Epithelial cell of esophagus (primary cell): ENCODE data around the gene FOXP4.

ENCODE experiments used
- DNase-seq: peaks from one replicate; pipeline ENCODE4 v3.0.0; 2010; ENCODE audit warnings: low read depth
- H3K4me3 ChIP-seq: 2 replicates; pipeline ENCODE4 v1.5.1; 2011; ENCODE audit warnings: mild to moderate bottlenecking, low read length, control low read depth
- CTCF ChIP-seq: IDR thresholded peaks from 2 replicates; pipeline ENCODE4 v1.5.1; 2011; ENCODE audit warnings: low read depth, mild to moderate bottlenecking, low read length, control low read depth, inconsistent platforms; ENCODE audit not compliant: insufficient read depth; ENCODE audit errors: missing control alignments

Gene FOXP4

GRCh38 chr6:41594326-41594725 lies 48.1 kb downstream of the FOXP4 start:
- H3K4me3 ChIP-seq: no peak overlapping the region
- DNase-seq: no peak
- TF ChIP-seq CTCF: no peak

- no peak overlapping the region for H3K4me3 ChIP-seq
- no peak for DNase-seq
- TF ChIP-seq CTCF: no peak
Measured at GRCh38 chr6:41594766-41595165, 48.6 kb downstream of the FOXP4 start.

GRCh38 chr6:41595166-41595565 lies 49.0 kb downstream of the FOXP4 start:
- H3K4me3 ChIP-seq: no peak overlapping the region
- no peak for TF ChIP-seq CTCF
- DNase-seq: no peak

- no peak for TF ChIP-seq CTCF
- no peak overlapping the region for H3K4me3 ChIP-seq
- DNase-seq: no peak
Measured at GRCh38 chr6:41596096-41596685, 50.0 kb downstream of the FOXP4 start.

GRCh38 chr6:41596807-41597206 lies 50.6 kb downstream of the FOXP4 start:
- no peak overlapping the region for H3K4me3 ChIP-seq
- DNase-seq: no peak
- TF ChIP-seq CTCF: no peak

- no peak for TF ChIP-seq CTCF
- no peak for DNase-seq
- no peak overlapping the region for H3K4me3 ChIP-seq
Measured at GRCh38 chr6:41597246-41598000, 51.2 kb downstream of the FOXP4 start.

- no peak overlapping the region for H3K4me3 ChIP-seq
- DNase-seq: no peak
- TF ChIP-seq CTCF: no peak
Measured at GRCh38 chr6:41598670-41599014, 52.5 kb downstream of the FOXP4 start.
